Gastroesophageal sphincter (tissue), 3 donors: ENCODE data around the gene HDAC10.

Source experiments
- EP300 ChIP-seq: sonication (generic); formaldehyde crosslinking; IDR thresholded peaks from one replicate; pipeline ENCODE4 v1.6.1; 2017; ENCODE audit warnings: antibody characterized with exemption, mild to moderate bottlenecking
- POLR2A ChIP-seq, 2 donors: fragments of 450-650 bp; IDR thresholded peaks; one replicate each; pipeline ENCODE4 v1.6.1; 2017; ENCODE audit warnings: antibody characterized with exemption in 2 of 2, mild to moderate bottlenecking in 2 of 2, moderate library complexity in 1 of 2
- POLR2AphosphoS5 ChIP-seq: sonication (generic); formaldehyde crosslinking; IDR thresholded peaks from one replicate; pipeline ENCODE4 v1.6.1; 2017; ENCODE audit warnings: antibody characterized with exemption
- TF ChIP-seq, protein P1 (sequence below), 4 experiments: fragments of 200-600 bp in 2 of 4; fragments of 450-650 bp in 2 of 4; sonication (generic) in 1 of 4; IDR thresholded peaks; one replicate each; pipeline ENCODE4 v1.5.1; 2017 to 2019; ENCODE audit warnings: antibody characterized with exemption in 4 of 4, mild to moderate bottlenecking in 2 of 4, moderate library complexity in 2 of 4

DNA sequence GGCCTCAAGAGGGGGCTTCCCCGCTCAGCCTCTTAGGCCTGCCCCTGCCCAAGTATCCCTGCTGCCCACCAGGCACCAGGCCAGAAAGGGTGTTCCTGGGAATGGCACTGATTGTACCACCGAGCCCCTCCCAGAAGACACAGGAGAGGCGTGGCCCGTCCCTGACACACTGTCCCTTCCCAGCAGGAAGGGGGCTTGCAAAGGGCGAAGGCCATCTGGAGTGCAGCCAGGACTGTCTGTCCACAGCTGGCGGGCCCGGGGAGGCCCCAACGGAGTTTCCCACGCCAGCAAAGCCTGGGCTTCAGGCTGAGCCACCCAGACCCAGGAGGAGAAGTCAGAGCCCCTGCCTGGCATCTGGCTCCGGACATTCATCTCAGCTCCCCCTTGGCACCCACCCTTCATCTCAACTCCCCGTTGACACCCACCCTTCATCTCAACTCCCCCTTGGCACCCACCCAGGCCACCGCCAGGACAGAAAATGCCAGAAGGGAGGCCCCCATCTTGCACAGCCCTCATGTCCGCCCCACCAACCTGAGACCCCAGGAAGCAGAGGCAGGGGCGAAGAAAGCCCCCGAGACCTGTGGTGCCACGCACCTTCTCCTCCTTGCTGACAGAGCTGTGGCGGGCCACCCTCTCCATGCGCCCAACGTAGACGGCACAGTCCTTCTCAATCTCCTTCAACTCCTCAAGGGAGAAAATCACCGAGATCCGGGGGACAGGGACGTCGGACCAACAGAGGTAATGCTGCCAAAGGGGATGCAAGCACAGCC is 25.7 kb downstream of the HDAC10 start:
- TF ChIP-seq, protein P1, sequence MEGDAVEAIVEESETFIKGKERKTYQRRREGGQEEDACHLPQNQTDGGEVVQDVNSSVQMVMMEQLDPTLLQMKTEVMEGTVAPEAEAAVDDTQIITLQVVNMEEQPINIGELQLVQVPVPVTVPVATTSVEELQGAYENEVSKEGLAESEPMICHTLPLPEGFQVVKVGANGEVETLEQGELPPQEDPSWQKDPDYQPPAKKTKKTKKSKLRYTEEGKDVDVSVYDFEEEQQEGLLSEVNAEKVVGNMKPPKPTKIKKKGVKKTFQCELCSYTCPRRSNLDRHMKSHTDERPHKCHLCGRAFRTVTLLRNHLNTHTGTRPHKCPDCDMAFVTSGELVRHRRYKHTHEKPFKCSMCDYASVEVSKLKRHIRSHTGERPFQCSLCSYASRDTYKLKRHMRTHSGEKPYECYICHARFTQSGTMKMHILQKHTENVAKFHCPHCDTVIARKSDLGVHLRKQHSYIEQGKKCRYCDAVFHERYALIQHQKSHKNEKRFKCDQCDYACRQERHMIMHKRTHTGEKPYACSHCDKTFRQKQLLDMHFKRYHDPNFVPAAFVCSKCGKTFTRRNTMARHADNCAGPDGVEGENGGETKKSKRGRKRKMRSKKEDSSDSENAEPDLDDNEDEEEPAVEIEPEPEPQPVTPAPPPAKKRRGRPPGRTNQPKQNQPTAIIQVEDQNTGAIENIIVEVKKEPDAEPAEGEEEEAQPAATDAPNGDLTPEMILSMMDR (IDR thresholded peaks at IDR 0.05): no peak
- no peak for TF ChIP-seq EP300
- no peak for TF ChIP-seq POLR2A (IDR thresholded peaks at IDR 0.05)
- TF ChIP-seq POLR2AphosphoS5: no peak
